ENCODE measurements around the gene ARL8A. TPM values are rescaled to one million over a fixed set of nuclear protein-coding genes. Genes with fewer than 3 reads are reported as not detected.
"Not testable (repeated sequence)": the region's sequence is repeated elsewhere in the genome, so short reads cannot be mapped to it uniquely, and the experiment has no call there.

ARL8A gene
- total and polyA plus RNA-seq, 2 of the 4 experiments (the other 2 are of a cell fraction): 18.1 to 30.7 TPM

DNA sequence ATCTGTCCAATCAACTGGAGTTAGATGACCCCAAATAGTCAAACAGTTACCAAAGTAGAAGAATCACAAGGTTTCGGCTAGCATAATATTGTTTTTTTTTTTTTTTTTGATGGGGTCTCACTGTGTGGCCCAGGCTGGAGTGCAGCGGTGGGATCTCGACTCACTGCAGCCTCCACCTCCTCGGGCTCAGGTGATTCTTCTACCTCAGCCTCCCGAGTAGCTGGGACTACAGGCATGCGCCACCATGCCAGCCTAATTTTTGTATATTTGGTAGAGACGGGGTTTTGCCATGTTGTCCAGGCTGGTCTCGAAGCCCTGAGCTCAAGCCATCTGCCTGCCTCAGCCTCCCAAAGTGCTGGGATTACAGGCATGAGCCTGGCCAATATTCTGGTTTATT, 1.2 kb upstream of the ARL8A start:
- H2AK5ac ChIP-seq (ENCODE audit: low read depth, low read length); H3K9me1 ChIP-seq (ENCODE audit: insufficient read depth, low read length); ATAC-seq (ENCODE audit: low read depth); H2BK5ac ChIP-seq (ENCODE audit: low read depth, low read length, poor library complexity, severe bottlenecking); H3K23ac ChIP-seq (ENCODE audit: low read depth, low read length); H3K9me3 ChIP-seq (ENCODE audit: control insufficient read depth, insufficient read depth, low read length); H3K14ac ChIP-seq (replicated peaks; ENCODE audit: low read depth, low read length); BruUV-seq (replicated peaks); H3K4me3 ChIP-seq (ENCODE audit: insufficient read depth, low read depth, low read length); H4K8ac ChIP-seq (ENCODE audit: low read depth in 2 of 2, low read length in 2 of 2); H2AFZ ChIP-seq (replicated peaks; ENCODE audit: low read length, poor library complexity); H3K18ac ChIP-seq (ENCODE audit: low read depth, low read length); H3K4ac ChIP-seq (ENCODE audit: low read depth, low read length); dilution Hi-C loops (cut with HindIII; ENCODE audit: low sequenced_read_pairs, unreplicated experiment); H3K9ac ChIP-seq (ENCODE audit: low read depth, low read length); H2BK20ac ChIP-seq (ENCODE audit: low read depth, low read length); intact Hi-C loops (cut with micrococcal nuclease); H3K4me1 ChIP-seq (ENCODE audit: control insufficient read depth, insufficient read depth, low read length); H2BK120ac ChIP-seq (ENCODE audit: low read depth, low read length); H3K36me3 ChIP-seq (ENCODE audit: control insufficient read depth, insufficient read depth, low read length); H2AK9ac ChIP-seq (replicated peaks; ENCODE audit: low read depth, low read length, poor library complexity); H3K4me2 ChIP-seq (ENCODE audit: low read depth, low read length); H3K27me3 ChIP-seq (ENCODE audit: control insufficient read depth, insufficient read depth, low read length); H3K56ac ChIP-seq (ENCODE audit: extremely low read depth, insufficient read depth, low read length); POLR2A ChIA-PET (ENCODE audit: unreplicated experiment); H4K5ac ChIP-seq (ENCODE audit: low read depth, low read length); H4K91ac ChIP-seq (ENCODE audit: insufficient read depth, low read depth, low read length); H3K27ac ChIP-seq (ENCODE audit: insufficient read depth, low read length); H2BK15ac ChIP-seq (ENCODE audit: low read depth, low read length); DNase-seq: not testable (repeated sequence)
- H3K79me1 ChIP-seq (ENCODE audit: low read depth in 1 of 2, low read length in 2 of 2): peaks cover 20 to 39% of the 10 kb centered on the region in 2 experiments
- CTCF ChIA-PET: interaction anchor here (0.9 kb wide), 1 partner anchor 9 kb away, joined by 3 read pairs; no protein-coding TSS in a partner anchor
- peaks cover 29% of the 10 kb centered on the region for H4K20me1 ChIP-seq (ENCODE audit: insufficient read depth, low read length)
- in situ Hi-C loops (cut with MboI; ENCODE audit: low sequenced_read_pairs): loop anchor here (25.0 kb wide), 1 partner anchor 608 kb away; the partner anchor contains the start of gene NAV1
- WGBS, 2 experiments (ENCODE audit: extremely low coverage in 2 of 2, insufficient read length in 1 of 2): 86% methylated on average over 1 of the region's 8 CpGs; no CpG with 5 or more reads in 1 of the 2 experiments

Measured in IMR-90 (cell line).